ENCODE measurements around the gene ATG14. TPM values are rescaled to one million over a fixed set of nuclear protein-coding genes. Genes with fewer than 3 reads are reported as not detected.

ATG14 gene
- total RNA-seq, 2 experiments from 2014 or later, result 4.6 to 4.9 TPM

GRCh38 chr14:55328317-55328716 lies 83.3 kb downstream of the ATG14 start:
- Mint-ChIP-seq H3K4me3 (no peak overlapping the region), H3K27ac (no peak overlapping the region), H3K9me3 (no peaks in the 10 kb centered on the region), H3K27me3 (ENCODE audit: low read depth) (no peaks in the 10 kb centered on the region), H3K4me1 (ENCODE audit: low read depth) (peaks cover 75% of the 10 kb centered on the region), H3K36me3 (ENCODE audit: low read depth) (peaks cover 3% of the 10 kb centered on the region)
- intact Hi-C loops (cut with micrococcal nuclease), result no loop called here
- CTCF ChIA-PET, result interaction anchor here (1.3 kb wide), 1 partner anchor 26 kb away, joined by 5 read pairs; no protein-coding TSS in a partner anchor
- DNase-seq, result no peak

GRCh38 chr14:55327179-55327578 lies 84.5 kb downstream of the ATG14 start:
- Mint-ChIP-seq H3K27ac (peak overlapping the region; percentile 42), H3K4me3 (no peak overlapping the region), H3K9me3 (no peaks in the 10 kb centered on the region), H3K27me3 (ENCODE audit: low read depth) (no peaks in the 10 kb centered on the region), H3K4me1 (ENCODE audit: low read depth) (peaks cover 65% of the 10 kb centered on the region), H3K36me3 (ENCODE audit: low read depth) (peaks cover 3% of the 10 kb centered on the region)
- peak; percentile 16 for DNase-seq
- intact Hi-C loops (cut with micrococcal nuclease), result loop anchor here (1.0 kb wide), 1 partner anchor 14 kb away; no protein-coding TSS in a partner anchor
- CTCF ChIA-PET, result interaction anchor here (0.5 kb wide), 1 partner anchor 77 kb away, joined by 3 read pairs; no protein-coding TSS in a partner anchor

GRCh38 chr14:55324812-55325211 lies 86.8 kb downstream of the ATG14 start:
- Mint-ChIP-seq H3K36me3 (ENCODE audit: low read depth) (peaks cover 3% of the 10 kb centered on the region), H3K27ac (no peak overlapping the region)
- intact Hi-C loops (cut with micrococcal nuclease), result no loop called here

GRCh38 chr14:55323910-55324309 lies 87.7 kb downstream of the ATG14 start:
- DNase-seq, result no peak
- Mint-ChIP-seq H3K4me3 (no peak overlapping the region), H3K4me1 (ENCODE audit: low read depth) (peaks cover 39% of the 10 kb centered on the region), H3K9me3 (no peaks in the 10 kb centered on the region), H3K36me3 (ENCODE audit: low read depth) (peaks cover 5% of the 10 kb centered on the region), H3K27me3 (ENCODE audit: low read depth) (no peaks in the 10 kb centered on the region), H3K27ac (no peak overlapping the region)
- intact Hi-C loops (cut with micrococcal nuclease), result no loop called here
- CTCF ChIA-PET, result interaction anchor here (0.6 to 1.2 kb wide), 2 partner anchors 30 to 132 kb away, joined by 3 read pairs; partner anchors contain the start of gene DLGAP5

More at GRCh38 chr14:55324812-55325211, 86.8 kb downstream of the ATG14 start:
- peaks cover 48% of the 10 kb centered on the region for H3K4me1 Mint-ChIP-seq (ENCODE audit: low read depth)
- no peaks in the 10 kb centered on the region for H3K27me3 Mint-ChIP-seq (ENCODE audit: low read depth)
- H3K9me3 Mint-ChIP-seq, result no peaks in the 10 kb centered on the region
- no peak overlapping the region for H3K4me3 Mint-ChIP-seq
- no peak for DNase-seq
- CTCF ChIA-PET, result interaction anchor here (0.6 kb wide), 1 partner anchor 27 kb away, joined by 4 read pairs; no protein-coding TSS in a partner anchor

- no peak overlapping the region for H3K4me3 Mint-ChIP-seq
- H3K4me1 Mint-ChIP-seq (ENCODE audit: low read depth), result peaks cover 19% of the 10 kb centered on the region
- peaks cover 13% of the 10 kb centered on the region for H3K9me3 Mint-ChIP-seq
- no peaks in the 10 kb centered on the region for H3K27me3 Mint-ChIP-seq (ENCODE audit: low read depth)
- no peak for DNase-seq
- intact Hi-C loops (cut with micrococcal nuclease), result no loop called here
- H3K27ac Mint-ChIP-seq, result no peak overlapping the region
- CTCF ChIA-PET, result interaction anchor here (0.8 kb wide), 1 partner anchor 15 kb away, joined by 4 read pairs; no protein-coding TSS in a partner anchor
- peaks cover 29% of the 10 kb centered on the region for H3K36me3 Mint-ChIP-seq (ENCODE audit: low read depth)
These were observed 92.9 kb downstream of the ATG14 start for GRCh38 chr14:55318694-55319093.

- H3K4me3 Mint-ChIP-seq, result no peak overlapping the region
- no peak for DNase-seq
- no peaks in the 10 kb centered on the region for H3K27me3 Mint-ChIP-seq (ENCODE audit: low read depth)
- peaks cover 23% of the 10 kb centered on the region for H3K9me3 Mint-ChIP-seq
- CTCF ChIA-PET, result interaction anchor here (0.7 to 0.8 kb wide), 2 partner anchors 16 to 83 kb away, joined by 4 read pairs; no protein-coding TSS in a partner anchor
- no peak overlapping the region for H3K27ac Mint-ChIP-seq
- H3K4me1 Mint-ChIP-seq (ENCODE audit: low read depth), result peaks cover 24% of the 10 kb centered on the region
- H3K36me3 Mint-ChIP-seq (ENCODE audit: low read depth), result peaks cover 36% of the 10 kb centered on the region
- intact Hi-C loops (cut with micrococcal nuclease), result no loop called here
These were observed 93.9 kb downstream of the ATG14 start for GRCh38 chr14:55317542-55318306.

GRCh38 chr14:55316564-55316963 lies 95.1 kb downstream of the ATG14 start:
- no peak for DNase-seq
- peaks cover 30% of the 10 kb centered on the region for H3K9me3 Mint-ChIP-seq
- peaks cover 43% of the 10 kb centered on the region for H3K36me3 Mint-ChIP-seq (ENCODE audit: low read depth)
- H3K4me3 Mint-ChIP-seq, result no peak overlapping the region
- CTCF ChIA-PET, result interaction anchor here (0.6 to 1.3 kb wide), 2 partner anchors 46 to 342 kb away, joined by 4 read pairs; no protein-coding TSS in a partner anchor
- H3K4me1 Mint-ChIP-seq (ENCODE audit: low read depth), result peaks cover 24% of the 10 kb centered on the region
- intact Hi-C loops (cut with micrococcal nuclease), result no loop called here
- H3K27me3 Mint-ChIP-seq (ENCODE audit: low read depth), result no peaks in the 10 kb centered on the region
- no peak overlapping the region for H3K27ac Mint-ChIP-seq

Other genes starting within 250 kb of the ATG14 start
- gene DLGAP5, start 220.2 kb downstream of the ATG14 start, total RNA-seq, result 100 to 1,000 TPM; 117 to 120 TPM
- 10 to 100 TPM; 17.4 to 17.7 TPM for gene FBXO34, start 140.4 kb downstream of the ATG14 start, total RNA-seq
- gene TBPL2, start 28.8 kb upstream of the ATG14 start, total RNA-seq, result not detected
- gene KTN1, start 168.4 kb upstream of the ATG14 start, total RNA-seq, result 10 to 100 TPM; 90.0 to 94.1 TPM

Data from activated naive CD4-positive, alpha-beta T cell treated with anti-CD3 and anti-CD28 coated beads for 36 hours (primary cell).